GDM1 (cell line): Measurements from ENCODE around the gene FRAS1.
"Not testable (repeated sequence)": the region's sequence is repeated elsewhere in the genome, so short reads cannot be mapped to it uniquely, and the experiment has no call there.

ENCODE experiments used
- DNase-seq: peaks from one replicate; lab custom pipeline; 2025; lab: John Stamatoyannopoulos, UW

The FRAS1 gene

GRCh38 chr4:78057135-78057599, at the start of gene FRAS1:
Gene FRAS1 (plus strand): TSS chr4:78057323. CDS start chr4:78058010, 687 bp downstream.
- no peak for DNase-seq

GRCh38 chr4:78011003-78011402, 46.1 kb upstream of the FRAS1 start:
- not testable (repeated sequence) for DNase-seq

DNA sequence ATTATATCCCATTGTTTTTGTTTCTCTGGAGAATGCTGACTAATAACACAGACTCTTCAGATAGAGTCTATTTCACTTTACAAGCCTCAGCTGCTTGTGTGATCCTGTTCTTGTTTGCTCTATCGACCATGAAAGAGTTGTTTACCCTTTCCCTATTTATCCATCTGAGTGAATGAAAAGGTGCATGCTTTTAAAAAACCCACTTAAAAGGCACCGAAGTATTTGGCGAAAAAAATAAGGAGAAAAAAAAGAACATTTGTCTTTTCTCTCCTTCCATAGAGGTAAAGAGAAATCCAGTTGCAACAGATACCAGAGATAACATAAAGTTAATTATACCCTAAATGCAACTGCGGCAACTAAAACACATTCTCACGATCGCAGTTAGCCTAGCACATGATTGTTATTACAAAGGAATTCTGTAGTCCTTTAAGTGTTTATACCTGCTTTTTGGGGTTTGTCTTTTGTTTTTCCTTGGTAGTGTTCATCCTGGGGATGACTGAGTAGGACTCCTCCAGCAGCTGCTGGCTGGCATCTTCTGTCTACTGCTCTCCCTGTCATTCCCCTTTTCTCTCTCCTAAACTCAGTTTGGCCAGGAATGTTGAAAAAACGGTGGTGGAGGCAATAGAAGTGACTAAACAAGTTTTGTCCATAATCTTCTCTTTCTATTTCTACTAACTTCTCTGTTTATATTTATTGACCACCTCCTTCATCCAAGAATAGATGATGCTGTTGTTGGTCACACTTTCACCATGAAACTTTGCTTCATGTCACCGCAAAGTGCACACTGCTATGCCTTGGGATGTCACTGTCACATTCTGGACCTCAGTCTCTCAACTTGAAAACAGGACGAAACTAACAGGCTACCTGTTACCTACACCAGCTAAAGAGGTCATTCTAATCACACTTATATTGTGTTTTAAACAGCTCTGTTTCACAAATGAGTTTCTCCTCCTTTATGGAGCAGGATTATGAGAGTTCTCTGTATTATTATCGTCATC, 41.9 kb upstream of the FRAS1 start:
- DNase-seq: no peak

GRCh38 chr4:78018271-78019049, 38.7 kb upstream of the FRAS1 start:
- DNase-seq: no peak

DNA sequence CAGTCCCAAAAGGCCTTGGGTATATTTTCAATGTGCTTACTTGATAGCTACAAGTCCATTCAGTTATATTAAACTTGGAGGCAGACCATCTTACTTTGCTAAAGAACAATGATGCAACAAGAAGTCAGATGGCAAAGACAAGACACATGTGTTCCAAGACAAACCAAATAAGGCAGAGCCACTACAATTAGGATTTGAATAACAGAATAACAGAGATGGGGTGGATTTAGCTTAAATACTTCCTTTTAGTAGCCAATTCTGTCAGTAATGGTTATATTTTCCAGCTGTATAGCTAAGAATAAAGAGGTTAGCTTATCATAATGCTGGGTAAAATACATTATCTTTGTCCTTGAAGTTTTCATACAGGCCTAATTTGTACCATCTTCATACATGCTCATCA, 37.7 kb upstream of the FRAS1 start:
- no peak for DNase-seq

- no peak for DNase-seq
These were observed 36.4 kb upstream of the FRAS1 start for GRCh38 chr4:78020677-78021076.

DNA sequence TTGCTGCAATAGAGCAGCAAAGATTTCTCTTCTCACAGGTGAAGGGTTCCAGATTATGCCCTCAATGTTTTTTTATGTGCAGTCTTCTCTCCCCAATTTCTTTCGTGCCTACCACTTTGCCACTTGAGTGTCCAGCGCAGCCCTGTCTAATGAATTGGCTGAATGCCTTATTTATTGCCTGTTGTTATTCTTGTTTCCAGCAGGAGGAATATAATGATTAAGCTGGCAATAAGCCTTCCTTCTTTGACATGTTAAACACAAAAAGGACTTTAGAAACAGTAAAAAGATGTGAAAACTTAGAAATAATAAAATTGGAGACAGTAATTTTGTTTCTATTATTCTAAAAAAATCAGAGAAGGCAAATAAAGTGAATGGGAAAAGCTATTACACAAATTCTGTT, 34.6 kb upstream of the FRAS1 start:
- no peak for DNase-seq

DNA sequence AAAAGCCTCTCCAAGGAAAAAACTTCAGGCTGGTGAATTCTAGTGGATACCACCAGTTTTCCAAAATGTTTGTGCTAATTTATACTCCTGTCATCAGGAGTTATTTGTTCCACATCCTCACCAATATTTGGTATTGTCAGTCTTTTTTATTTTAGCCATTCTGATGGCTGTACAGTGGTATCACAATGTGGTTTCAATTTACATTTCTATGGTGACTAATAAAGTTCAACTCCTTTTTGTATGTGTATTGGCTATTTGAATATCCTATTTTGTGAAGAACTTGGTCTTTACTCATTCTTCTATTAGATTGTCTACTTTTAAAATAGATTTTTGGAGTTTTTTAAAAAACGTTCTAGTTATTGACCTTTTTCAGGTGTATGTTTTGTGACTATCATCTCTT, 33.0 kb upstream of the FRAS1 start:
- DNase-seq: no peak

DNA sequence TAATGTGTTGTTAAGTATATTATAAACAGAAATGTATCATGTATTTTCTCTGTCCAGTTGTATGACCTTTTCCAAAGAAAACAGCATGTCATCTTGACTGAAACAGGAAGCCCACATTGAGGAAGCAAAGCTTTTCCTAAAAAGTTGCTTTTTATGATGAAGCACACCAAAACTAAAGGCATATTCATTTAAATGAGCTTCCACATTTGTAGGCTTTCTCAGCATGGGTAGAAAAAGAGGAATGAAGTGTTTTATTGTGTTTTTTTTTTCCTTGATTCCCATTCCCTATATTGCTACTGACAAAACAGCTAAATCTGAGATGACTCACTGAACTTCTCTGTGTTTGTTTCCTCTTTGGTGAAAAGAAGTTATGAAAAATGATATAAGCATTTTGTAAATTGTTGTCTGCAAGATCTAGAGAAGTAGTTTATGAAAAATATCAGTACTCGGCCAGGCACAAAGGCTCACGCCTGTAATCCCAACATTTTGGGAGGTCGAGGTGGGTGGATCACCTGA, 32.5 kb upstream of the FRAS1 start:
- DNase-seq: no peak

DNA sequence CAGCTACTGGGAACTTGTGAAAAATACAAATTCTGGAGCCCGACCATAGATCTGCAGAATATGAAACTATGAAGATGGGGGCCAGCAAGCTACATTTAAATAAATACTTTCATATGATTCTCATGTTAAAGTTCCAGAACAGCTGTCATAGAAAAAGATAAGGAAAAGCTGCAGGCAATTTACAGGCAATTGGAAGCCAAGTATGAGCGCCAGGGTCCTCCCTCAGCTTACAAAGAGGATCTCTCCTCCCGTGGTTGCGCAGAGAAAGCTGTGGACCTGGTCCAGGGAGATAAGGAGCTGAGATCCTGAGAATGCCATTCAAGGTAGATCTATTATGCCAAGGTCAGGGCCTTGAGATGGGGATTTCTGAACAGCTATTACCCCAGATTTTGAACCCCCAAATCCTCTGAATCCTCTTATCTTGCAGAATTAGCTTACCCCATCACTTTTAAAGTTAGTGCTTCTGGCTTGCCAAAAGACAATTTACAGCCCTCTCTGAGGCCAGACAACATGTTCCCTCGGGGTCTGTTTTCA, 25.6 kb upstream of the FRAS1 start:
- DNase-seq: no peak

DNA sequence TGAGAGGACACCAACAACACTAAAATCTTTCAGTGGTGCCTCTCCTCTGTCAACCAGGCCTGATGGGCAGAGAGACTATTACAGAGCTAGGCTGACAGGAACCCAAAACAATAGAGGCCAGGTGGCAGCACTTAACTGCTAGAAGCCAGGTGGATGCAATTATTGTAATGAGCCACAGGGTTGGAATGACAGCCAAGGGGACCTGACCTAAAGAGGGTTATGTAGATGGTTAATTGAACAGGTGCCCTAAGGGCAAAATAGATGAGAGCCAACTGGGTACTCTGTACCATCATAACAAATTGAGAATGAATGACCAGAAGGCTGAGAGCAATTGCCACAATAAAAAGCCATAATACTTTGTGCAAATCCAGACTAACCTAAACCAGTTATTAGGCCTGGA, 24.7 kb upstream of the FRAS1 start:
- DNase-seq: no peak

DNA sequence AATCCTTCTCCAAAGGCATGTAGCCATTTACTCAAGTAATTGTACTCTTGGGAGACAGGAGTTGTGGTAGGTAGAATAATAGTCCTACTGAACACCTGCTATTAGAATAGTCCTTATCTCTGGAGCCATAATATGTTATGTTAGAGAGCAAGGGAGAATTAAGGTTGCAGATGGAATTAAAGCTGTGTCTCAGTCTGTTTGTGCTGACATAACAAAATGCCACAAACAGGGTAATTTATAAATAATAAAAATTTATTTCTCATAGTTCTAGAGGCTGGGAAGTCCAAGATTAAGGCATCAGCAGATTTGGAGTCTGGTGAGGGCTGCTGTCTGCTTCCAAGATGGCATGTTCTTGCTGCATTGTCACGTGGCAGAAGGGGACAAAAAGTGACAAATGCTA, 24.2 kb upstream of the FRAS1 start:
- DNase-seq: no peak

- DNase-seq: no peak
These were observed 23.3 kb upstream of the FRAS1 start for GRCh38 chr4:78033861-78034260.

GRCh38 chr4:78038704-78039103, 18.4 kb upstream of the FRAS1 start:
- DNase-seq: no peak

GRCh38 chr4:78039678-78040077, 17.4 kb upstream of the FRAS1 start:
- DNase-seq: no peak

- no peak for DNase-seq
These were observed 16.7 kb upstream of the FRAS1 start for GRCh38 chr4:78040431-78040830.

- DNase-seq: no peak
These were observed 9.8 kb upstream of the FRAS1 start for GRCh38 chr4:78047366-78047765.

GRCh38 chr4:78056265-78057129, 626 bp upstream of the FRAS1 start:
- no peak for DNase-seq

DNA sequence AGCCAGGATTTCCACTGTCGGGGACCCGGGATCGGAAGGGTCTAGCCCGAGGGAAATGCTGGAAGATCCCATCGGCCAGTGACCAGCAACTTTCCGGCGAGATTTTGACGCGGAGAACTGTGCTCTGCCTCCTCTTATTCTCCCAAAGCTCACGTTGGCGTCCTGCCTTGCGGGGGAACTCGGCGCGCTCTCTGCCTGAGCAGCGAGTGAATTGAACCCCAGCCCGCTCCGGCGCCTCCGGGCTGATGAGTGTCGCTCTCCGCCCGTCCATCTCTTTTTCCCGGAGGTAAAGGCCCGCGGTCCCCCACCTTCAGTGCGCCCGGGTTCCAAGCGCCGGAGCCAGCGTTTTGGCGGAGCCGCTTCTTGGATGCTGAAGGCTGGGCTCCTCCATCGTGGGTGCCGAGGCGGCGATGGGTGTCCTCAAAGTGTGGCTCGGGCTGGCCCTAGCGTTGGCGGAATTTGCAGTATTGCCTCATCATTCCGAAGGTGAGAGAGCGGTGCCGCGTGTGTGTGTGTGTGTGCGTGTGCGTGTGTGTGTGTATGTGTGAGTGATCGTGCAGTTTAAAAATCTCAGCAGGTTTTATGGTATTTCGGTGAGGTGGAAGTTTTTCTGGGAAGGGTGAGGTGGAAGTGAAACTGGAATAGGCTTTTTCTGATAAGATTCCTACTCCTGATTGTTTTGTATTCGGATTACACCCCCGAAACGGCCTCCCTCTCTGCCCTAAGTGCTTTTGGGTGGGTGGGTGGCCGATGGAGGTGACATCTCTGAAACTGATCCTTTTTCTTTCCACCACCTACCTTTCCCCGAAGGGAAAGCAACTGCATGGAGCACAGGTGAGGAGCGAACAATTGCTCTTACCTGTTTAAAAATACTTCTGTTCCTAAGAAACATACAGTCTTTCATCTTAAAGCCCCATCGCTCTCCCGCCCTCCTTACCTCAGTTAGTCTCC, 752 bp downstream of the FRAS1 start:
- DNase-seq: no peak
